ENCODE data around the gene PITPNM3.
"Not testable (repeated sequence)": the region's sequence is repeated elsewhere in the genome, so short reads cannot be mapped to it uniquely, and the experiment has no call there.

PITPNM3 gene

DNA sequence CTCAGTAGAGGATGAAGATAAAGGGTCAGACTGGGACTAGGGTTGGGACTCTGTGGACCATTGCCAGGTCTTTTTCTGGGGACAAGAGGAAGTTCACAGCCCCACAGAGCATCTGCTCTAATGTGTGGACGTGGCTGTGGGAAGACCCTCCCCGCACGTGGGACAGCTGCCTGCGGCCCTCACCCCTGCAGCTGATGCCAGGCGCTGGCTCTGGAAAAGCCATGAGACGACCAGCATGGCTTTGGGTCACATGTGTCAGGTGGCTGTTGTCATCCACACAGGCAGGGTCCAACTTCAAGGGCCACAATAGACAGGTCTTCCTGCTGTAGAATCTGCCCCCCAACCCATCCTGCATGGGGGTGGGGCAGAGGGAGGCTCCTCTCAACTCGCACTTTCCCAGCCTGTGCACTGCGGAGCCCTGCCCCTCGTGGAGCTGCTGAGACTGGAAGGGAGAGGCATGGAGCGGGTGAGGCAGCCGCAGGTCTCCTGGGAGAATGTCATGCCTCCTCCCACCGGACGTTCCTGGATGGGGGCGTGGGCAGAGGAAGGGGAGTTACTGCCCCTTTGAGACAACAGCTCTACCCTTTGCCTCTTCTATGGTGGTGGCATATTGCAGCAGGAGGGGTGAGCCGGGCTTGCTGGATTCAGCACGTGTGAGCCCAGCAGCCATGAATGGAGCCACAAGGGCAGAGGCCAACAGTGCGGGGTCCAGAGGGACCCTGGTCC is 58.7 kb downstream of the PITPNM3 start:
- DNase-seq, result no peak

DNA sequence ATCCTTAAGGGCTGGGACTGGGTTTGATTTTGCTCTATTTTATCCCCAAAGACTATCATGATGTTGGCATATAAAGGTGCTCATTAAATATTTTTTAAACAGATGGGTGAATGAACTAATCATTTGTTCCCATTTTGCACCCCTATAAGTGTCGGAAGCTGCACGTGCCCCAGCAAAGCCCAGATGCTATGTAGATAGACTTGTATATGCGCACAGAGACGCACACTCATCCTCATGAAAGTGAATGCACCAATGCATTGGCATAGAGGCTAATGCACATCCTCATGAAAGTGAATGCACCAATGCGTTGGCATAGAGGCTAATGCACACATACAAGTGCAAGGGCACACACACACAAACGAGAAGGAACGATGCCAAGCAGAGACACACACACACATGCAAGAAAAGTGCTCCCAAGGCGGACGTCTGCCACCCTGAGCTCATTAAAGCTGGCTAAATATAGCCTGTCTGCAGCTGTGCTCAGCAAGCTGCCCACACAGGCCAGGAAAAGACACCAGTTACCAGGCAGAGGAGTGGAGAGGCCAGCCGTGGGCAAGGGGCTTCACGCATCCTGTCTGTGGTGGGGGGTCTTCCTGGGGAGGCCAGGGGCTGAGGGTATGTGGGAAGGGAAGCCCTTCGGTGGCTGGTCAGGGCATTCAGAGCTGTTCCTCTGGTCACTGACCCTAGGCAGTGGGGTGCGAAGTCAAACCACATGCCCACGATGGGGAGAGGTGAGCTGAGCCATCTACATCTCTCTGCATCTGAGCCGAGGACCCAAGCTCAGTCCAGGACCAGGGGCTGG is 59.5 kb downstream of the PITPNM3 start:
- no peak for DNase-seq

DNA sequence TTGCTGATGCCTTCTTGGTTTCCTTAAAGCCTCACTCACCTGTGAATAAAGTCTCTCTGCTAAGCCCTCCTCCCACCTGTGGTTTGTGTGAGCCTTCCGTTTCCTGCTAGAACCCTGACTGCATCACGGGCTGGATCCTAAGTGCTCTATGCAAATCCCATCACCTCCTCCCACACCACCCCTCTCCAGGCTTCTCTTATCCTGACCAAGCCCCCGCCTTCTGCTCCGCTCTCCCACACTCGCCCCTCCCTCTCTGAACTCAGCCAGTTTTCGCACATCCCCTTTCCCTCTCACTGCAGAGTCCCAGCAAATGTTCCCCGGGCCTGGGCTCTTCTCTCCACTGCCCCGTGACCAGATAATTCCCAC is 60.3 kb downstream of the PITPNM3 start:
- no peak for DNase-seq

DNA sequence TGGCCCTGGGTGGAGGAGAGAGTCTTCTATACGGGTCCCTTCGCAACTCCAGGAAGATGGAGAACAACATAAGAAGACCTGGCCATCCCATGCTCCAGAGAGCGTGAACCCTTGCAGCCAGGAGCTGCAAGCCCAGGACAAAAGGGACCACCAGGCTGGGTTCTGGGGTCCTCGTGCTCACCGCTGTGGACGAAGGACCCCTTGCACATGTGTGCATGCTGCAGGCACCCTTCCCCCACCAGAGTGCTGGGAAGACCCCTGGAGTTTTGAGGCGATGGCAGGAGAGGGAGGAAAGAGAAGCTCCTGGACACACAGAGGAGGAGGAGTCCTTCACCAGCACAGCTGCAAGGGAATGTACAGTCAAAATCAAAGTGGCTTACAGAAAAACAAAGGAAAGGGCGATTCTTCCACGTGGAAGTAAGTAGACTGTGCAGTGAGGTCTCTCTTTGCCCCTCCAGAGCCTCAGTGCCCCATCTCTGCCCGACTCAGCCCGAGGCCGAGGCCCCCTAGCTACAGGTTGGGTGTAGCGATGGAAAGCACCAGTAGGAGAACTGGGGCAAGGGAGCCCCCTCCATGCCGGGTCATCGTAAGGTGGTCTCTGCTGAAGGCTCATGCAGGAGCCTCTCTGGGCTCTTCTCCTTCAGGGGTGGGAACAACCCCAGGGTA is 60.8 kb downstream of the PITPNM3 start:
- DNase-seq, result no peak

GRCh38 chr17:6494239-6494941 is 62.0 kb downstream of the PITPNM3 start:
- DNase-seq, result no peak

DNA sequence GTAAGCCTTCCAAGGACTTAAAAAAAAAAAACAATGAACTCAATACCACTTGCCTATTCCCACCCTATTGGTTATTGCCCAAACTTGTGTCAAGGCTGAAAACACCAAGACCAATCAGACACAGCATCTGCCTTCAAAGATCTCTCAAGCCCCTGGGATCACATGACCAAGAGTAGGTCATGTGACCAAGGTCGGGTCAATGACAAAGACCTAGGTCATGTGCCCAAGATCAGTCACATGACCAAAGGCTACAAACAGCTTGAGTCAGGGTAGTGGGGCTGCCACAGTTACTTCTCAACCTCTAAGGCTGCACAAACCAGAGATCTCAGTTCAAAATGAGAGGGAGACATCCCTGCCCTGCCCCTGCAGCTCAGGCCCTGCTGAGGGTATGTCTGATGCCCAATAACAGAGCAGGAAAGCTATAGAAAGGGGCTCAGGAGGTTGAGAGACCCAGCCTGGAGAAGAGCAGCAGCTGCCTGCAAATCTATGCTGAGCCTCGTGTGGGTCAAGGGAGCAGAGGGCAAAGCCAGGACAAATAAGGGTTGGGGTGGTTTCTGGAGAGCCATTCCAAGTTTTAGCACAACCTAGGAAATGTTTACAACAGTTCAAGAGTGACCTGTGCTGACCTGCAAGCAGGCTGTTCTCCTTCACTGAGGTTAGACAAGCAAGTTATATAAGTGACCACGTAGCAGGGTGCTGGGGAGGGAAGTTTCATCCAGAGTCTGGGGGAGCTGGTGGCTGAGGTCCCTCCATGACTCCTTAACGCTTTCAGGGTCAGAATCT is 63.3 kb downstream of the PITPNM3 start:
- no peak for DNase-seq

GRCh38 chr17:6491071-6491700 is 65.2 kb downstream of the PITPNM3 start:
- no peak for DNase-seq

- no peak for DNase-seq
Measured at GRCh38 chr17:6489016-6489550, 67.3 kb downstream of the PITPNM3 start.

DNA sequence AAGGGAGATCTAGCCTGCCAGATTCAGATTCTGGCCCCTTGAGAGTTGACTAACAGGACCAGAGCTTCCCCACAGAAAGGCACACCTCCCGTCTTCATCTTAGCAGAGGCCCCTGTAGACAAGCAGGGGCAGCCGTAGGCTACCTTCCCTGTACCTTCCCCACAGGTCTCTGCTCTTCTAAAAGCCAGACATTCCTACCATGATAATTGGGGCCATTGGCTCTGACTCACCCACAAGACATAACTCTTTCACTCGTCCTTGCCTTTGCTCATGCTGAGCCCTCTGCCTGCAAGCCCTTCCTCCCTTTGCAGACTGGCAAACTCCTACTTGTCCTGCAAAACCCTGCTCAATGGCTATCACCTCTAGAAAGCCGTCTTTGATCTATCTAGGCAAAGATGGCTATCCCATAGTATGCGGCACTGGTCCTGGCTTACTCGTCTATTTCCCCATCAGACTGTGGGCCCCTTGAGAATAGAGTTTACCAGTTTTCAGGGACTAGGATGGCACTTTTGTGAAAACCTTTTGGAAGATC is 68.3 kb downstream of the PITPNM3 start:
- no peak for DNase-seq

GRCh38 chr17:6487251-6488007 is 68.9 kb downstream of the PITPNM3 start:
- no peak for DNase-seq

GRCh38 chr17:6485646-6486412 is 70.5 kb downstream of the PITPNM3 start:
- no peak for DNase-seq

- no peak for DNase-seq
Measured at GRCh38 chr17:6483507-6483906, 72.8 kb downstream of the PITPNM3 start.

DNA sequence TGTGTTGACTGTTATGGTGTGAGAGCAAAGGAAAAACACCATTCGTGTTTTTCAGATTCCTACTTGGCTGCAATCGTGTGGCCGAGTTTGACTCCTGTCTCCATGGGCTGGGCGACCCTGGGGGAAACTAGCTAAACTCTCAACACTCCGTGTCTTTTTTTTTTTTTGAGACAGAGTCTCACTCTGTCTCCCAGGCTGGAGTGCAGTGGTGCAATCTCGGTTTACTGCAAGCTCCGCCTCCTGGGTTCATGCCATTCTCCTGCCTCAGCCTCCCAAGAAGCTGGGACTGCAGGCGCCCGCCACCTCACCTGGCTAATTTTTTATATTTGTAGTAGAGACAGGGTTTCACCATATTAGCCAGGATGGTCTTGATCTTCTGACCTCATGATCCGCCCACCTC is 73.6 kb downstream of the PITPNM3 start:
- DNase-seq, result not testable (repeated sequence)

- no peak for DNase-seq
Measured at GRCh38 chr17:6482105-6482455, 74.3 kb downstream of the PITPNM3 start.

- no peak for DNase-seq
Measured at GRCh38 chr17:6480303-6480675, 76.1 kb downstream of the PITPNM3 start.

DNA sequence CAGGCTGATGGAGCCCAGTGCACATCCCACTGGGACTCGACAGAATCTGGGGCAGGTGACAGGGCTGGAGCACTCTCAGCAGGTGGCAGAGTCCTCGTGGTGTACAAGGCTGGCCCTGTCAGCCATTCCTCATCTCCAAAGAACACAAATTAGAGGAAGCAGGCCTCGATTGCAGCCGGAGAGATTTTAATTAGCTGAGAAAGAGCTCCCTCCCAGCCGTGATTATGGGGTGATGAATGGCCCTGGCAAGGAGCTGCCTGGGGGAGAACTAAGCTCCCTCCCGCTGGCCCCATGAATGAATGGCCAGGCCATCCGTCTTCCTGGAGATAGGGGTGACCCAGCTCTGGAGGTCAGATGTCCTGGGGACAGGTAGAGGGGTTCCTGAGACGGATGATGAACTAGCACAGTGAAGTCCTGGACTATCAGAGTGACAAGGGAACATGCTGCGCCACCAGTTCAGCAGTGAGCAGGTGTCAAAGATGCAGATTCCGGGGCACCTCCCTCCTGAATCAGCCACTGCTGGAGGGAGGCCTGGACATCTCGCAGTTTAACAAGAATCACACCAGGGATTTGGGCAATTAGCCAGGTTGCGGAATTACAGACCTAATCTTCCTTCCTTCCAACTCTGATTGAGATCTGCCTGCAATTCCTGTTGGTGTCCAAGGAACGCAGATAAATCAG is 76.6 kb downstream of the PITPNM3 start:
- no peak for DNase-seq

DNA sequence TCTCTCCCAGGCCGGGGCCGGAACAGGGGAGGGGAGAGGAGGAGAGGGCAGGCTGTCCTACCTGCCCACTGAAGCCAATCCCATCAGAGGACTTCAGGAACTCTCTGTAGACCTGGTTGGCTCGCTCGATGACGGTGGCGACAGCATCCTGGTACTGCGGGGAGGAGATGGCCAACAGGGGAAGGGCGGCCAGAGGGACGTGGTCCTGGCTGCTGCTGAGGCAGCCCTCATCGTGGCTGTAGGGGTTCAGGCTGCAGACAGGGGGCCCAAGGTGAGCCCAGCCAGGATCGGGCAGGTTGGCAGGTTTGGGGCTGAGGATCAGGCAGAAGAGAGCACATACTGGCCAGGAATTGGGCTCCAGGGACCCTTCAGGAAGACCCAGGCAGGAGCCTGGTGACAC is 77.9 kb downstream of the PITPNM3 start:
- DNase-seq, result no peak

DNA sequence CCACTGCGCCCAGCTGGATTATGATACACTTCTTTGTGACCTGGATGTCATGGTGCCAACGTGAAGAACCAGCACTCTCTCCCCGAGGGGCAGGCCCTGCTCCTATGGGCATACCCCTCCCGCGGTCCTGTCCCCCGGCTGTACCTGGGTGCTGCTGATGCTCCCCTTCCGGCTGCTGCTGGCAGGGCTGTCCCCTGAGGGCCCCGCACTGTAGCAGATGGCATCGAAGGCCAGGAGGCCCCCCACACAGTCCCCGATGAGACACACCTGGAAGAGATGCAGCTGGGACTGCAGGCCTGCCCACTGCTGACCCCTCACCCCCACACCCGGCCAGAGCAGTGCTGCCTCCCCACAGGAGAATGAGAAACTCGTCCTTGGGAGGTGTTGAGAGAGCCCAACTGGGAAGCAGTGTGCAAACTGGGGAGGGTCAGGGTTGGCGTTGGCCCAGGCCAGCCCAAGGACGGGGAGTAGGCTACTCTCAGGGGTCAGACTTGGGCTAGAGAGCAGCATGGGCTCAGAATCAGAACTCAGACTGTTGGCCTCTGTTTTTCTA is 78.4 kb downstream of the PITPNM3 start:
- DNase-seq, result no peak

- DNase-seq, result no peak
Measured at GRCh38 chr17:6476810-6477179, 79.6 kb downstream of the PITPNM3 start.
